GM19023 (cell line): ENCODE measurements around the gene FTO.

Source experiments
- ATAC-seq: cut with Tn5 transposase; IDR thresholded peaks from one replicate; pipeline ENCODE4 v1.9.1; 2021; ENCODE audit warnings: mild to moderate bottlenecking, moderate library complexity; ENCODE audit not compliant: unreplicated experiment

Gene FTO

GRCh38 chr16:53952215-53953208, 248.6 kb downstream of the FTO start:
- ATAC-seq, result no peak

GRCh38 chr16:53953336-53953735, 249.4 kb downstream of the FTO start:
- ATAC-seq, result no peak

- no peak for ATAC-seq
Measured at GRCh38 chr16:53955221-53955875, 251.4 kb downstream of the FTO start.

- ATAC-seq, result no peak
Measured at GRCh38 chr16:53958341-53958880, 254.5 kb downstream of the FTO start.

GRCh38 chr16:53960050-53960812, 256.3 kb downstream of the FTO start:
- ATAC-seq, result no peak

- no peak for ATAC-seq
Measured at GRCh38 chr16:53960954-53961616, 257.1 kb downstream of the FTO start.

GRCh38 chr16:53962041-53962440, 258.1 kb downstream of the FTO start:
- no peak for ATAC-seq

- ATAC-seq, result no peak
Measured at GRCh38 chr16:53964145-53964790, 260.3 kb downstream of the FTO start.

GRCh38 chr16:53966821-53967571, 263.0 kb downstream of the FTO start:
- ATAC-seq, result no peak

GRCh38 chr16:53967572-53967971, 263.6 kb downstream of the FTO start:
- ATAC-seq, result no peak

- no peak for ATAC-seq
Measured at GRCh38 chr16:53968454-53968853, 264.5 kb downstream of the FTO start.

- ATAC-seq, result no peak
Measured at GRCh38 chr16:53968896-53969295, 264.9 kb downstream of the FTO start.

- ATAC-seq, result no peak
Measured at GRCh38 chr16:53971616-53972015, 267.7 kb downstream of the FTO start.

GRCh38 chr16:53973021-53973420, 269.1 kb downstream of the FTO start:
- no peak for ATAC-seq

GRCh38 chr16:53974484-53975080, 270.6 kb downstream of the FTO start:
- ATAC-seq, result no peak

- no peak for ATAC-seq
Measured at GRCh38 chr16:53980675-53981074, 276.7 kb downstream of the FTO start.

- ATAC-seq, result no peak
Measured at GRCh38 chr16:53982631-53983042, 278.7 kb downstream of the FTO start.

GRCh38 chr16:53984936-53985335, 281.0 kb downstream of the FTO start:
- no peak for ATAC-seq

- ATAC-seq, result no peak
Measured at GRCh38 chr16:53985861-53986260, 281.9 kb downstream of the FTO start.
